HG03135 (cell line): ENCODE measurements around the gene INPPL1.
"Not testable (repeated sequence)": the region's sequence is repeated elsewhere in the genome, so short reads cannot be mapped to it uniquely, and the experiment has no call there.

ENCODE experiments used
- ATAC-seq: cut with Tn5 transposase; IDR thresholded peaks from one replicate; pipeline ENCODE4 v1.9.1; 2021; ENCODE audit warnings: mild to moderate bottlenecking, moderate library complexity; ENCODE audit not compliant: unreplicated experiment

The INPPL1 gene

GRCh38 chr11:72243173-72244059 is 18.8 kb downstream of the INPPL1 start:
- no peak for ATAC-seq

- ATAC-seq: no peak
Measured at GRCh38 chr11:72244060-72244360, 19.4 kb downstream of the INPPL1 start, which contains the start of gene PHOX2A. PHOX2A (minus strand) TSS chr11:72244176; CDS start chr11:72244004, 172 bp downstream.

DNA sequence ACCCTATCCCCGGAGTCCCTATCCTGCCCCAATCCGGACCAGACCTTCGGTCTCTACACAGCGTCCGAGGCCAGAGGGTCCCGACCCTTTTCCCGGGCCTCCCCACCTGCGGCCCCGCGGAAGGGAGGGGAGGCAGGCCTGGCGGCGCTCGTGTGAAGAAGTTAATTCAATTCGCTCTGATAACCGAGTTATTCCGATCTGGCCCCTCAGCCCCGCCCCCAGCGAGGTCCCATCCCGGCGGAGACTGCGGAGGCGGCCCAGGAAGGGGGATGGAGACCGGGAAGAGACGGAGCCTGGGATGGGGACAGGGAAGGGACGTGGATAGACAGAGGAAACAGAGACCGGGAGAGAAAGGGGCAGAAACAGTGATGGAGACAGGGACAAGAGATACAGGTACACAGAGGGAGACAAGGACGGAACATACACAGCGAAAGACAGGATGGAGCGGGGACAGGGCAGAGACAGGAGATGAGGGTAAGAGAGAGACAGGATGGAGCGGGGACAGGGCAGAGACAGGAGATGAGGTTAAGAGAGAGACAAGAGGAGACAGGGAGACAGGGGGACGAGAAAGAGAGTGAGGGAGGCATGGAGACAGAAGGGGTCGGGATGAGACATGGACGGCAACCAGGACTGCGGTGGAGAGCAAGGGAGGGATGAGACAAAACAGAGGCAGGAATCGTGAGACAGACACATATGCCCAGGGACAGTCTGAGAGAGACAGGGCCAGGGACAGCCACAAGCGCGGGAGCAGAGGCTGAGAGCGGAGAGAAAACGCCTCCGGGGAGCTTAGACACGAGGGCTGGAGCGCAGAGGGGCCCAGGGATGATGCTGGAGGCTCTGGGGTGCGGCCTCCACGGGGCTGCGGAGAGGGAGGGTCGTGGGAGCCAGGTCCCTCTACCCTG is 20.0 kb downstream of the INPPL1 start:
- no peak for ATAC-seq

DNA sequence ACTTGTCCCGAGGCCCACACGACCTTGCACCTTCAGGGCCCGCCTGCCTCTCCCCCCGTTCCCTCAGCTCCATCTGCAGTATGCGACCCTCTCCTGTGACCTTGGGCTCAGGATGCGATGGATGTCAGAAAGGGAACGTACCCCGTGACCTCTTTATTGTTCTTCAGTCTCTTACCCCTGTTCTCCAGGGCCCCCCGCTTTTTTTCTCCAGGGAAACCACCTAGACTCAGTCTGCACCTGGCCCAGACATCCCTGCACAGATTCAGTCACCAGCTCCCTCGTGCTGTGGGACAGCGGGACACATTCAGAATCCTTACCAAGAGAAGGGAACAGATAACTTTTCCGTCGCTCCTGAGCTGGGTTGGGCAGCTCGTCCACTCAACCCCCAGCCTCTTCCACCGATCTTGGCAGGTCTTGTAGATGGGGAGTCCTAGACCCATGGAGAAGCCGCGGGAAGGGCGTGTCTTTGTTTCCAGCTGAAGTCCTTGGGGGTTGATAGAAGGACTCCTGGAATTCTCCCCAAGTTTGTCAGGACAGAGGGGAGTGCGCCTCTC is 20.8 kb downstream of the INPPL1 start:
- no peak for ATAC-seq

- no peak for ATAC-seq
Measured at GRCh38 chr11:72247584-72247983, 23.0 kb downstream of the INPPL1 start.

GRCh38 chr11:72249961-72250360 is 25.4 kb downstream of the INPPL1 start:
- ATAC-seq: no peak

DNA sequence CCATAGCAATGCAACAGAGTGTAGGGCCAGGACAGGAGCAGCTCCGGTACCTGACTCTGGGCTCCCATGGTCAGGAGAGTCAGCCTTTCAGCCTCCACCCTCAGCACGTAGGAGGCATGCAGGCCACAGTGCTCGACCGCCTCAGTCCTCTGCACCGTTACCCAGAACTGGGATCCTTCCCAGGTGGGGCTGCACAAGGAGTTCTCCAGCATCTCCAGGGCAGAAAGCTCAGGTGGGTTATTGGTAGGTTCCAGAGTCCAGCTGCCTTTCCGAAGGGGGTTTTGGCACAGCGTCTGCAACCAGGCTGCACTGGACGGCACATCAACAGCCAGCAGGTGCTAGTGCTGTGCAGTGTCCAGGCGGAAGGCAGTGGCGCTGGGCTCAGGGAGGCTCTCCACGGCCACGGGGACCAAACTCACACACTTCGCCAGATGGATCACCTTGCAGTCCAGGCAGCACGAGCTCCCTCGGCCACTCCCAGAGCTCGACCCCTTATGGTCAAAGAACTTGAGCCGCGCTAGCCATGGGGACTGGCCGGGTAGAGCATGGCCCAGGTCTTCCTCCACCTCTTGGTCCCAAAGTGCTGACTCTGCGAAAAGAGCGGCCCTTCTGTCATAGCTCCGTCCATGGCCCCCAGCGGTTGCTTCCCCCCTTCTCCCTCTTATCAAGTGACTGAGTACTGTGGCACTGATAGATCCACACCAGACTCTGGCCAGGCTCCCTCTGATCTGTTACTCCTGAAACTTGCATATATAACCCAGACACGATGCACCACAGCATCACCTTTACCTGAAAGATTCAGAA is 26.3 kb downstream of the INPPL1 start:
- ATAC-seq: no peak

DNA sequence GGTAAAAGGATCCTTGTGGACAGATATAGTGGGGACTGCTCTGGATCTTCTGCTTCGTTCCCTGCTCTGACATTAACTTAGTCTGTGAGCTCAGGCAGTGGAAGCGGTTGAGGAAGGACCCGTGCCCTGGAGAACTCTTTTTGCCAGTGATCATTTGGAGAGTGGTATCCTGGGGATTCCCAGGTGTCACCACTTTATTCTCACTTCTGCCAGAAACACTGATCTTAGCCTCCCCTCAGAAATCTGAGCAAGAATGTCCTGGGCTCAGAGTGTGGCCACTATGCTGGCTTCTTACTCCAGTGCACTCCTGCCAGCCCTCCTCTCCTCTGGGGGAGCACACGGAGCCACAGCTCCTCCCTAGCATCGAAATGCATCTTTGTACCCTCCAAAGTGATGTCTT is 27.0 kb downstream of the INPPL1 start:
- no peak for ATAC-seq

DNA sequence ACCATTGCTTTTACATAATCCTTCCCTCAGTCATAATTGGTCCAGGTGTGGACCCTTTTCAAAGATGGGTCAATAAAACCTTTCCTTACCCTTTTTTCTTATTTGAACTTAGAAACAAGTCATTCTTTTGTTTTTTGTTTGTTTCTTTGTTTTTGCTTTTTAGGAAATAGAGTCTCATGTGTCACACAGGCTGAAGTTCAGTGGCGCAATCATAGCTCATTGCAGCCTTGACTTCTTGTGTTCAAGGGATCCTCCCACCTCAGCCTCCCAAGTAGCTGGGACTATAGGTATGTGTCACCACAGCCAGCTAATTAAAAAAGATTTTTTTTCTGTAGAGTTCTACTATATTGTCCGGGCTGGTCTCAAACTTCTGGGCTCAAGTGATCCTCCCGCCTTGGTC is 28.8 kb downstream of the INPPL1 start:
- no peak for ATAC-seq

DNA sequence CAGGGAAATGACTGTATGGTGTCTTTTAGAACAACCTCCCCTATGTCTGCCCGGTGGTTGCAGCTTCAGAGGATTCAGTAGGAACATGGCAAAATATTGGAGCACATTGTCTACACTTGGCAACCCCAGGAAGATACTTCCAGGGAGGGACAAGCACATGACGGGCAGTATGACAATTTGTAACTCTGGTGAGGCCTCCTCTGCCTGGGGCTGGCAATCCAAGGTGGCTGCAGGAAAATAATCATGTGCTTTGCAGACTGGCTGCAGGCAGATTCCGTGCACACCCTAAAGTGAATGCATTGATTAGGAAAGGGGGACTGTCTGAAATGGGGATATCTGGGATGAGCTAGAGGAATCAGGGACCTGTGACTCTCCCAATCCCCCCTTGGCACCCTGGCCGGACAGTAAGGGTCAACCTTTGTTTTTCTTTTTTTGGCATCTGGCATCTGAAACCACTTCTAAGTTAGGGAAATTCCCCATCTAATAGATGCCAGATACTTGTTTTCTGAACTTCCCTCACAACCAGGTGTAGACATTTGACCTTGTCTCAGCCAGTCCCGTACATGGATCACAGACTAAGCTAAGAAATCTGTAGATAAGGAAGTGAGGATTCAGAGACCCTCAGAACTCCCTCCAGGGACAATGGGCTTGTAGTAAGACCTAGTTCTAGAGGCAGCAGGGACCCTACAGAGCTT is 29.9 kb downstream of the INPPL1 start:
- no peak for ATAC-seq

DNA sequence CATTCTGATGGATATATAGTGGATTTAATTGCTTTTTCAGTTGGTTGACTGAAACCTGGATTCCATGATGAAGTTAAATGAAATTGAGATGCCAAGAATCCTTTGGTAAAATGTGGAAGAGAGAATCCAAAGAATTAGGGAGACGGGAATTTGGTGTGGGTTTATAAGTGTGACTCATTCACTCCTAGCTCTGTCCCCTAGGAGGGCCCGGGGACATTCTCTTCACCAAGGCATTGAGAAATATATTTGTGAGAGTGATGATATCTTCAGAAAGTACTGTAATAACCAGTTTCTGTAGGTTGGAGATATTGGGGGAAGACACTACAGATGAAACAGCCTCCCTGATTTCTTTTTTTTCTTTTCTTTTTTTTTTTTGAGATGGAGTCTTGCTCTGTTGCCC is 33.0 kb downstream of the INPPL1 start:
- no peak for ATAC-seq

DNA sequence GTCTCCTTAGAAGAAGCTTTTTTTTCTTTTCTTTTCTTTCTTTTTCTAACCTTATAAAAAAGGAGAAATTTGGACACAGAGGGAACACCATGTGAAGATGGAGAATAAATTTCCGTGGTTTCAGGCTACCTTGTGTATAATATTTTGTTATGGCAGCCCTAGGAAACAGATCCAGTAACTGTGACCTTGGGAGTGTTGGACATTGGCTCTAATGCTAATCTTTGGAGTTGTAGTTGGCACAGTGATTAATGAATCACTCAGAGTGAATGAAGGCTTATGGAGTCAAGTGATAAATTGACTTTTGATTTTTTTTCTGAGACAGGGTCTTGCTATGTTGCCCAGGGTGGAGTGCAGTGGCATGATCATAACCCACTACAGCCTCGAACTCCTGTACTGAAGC is 34.9 kb downstream of the INPPL1 start:
- no peak for ATAC-seq

DNA sequence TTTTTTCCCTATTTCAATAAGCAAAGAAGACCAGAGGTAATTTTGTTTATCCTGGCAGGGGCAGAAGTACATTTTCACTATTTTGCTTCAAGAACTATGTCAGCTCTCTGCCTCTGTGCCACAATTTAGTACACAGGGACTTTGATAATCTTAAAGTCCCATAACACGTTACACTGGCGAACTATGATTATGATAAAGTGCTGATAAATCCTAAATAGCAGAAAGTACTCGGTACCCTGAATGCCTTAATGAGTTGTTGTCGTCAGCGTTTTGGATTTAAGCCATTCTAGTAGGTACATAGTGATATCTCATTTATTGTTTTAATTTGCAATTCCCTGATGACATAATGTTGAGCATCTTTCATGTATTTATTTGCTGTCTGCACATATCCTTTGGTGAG is 36.0 kb downstream of the INPPL1 start:
- no peak for ATAC-seq

- ATAC-seq: no peak
Measured at GRCh38 chr11:72263361-72263760, 38.8 kb downstream of the INPPL1 start.

GRCh38 chr11:72265951-72266350 is 41.4 kb downstream of the INPPL1 start:
- no peak for ATAC-seq

DNA sequence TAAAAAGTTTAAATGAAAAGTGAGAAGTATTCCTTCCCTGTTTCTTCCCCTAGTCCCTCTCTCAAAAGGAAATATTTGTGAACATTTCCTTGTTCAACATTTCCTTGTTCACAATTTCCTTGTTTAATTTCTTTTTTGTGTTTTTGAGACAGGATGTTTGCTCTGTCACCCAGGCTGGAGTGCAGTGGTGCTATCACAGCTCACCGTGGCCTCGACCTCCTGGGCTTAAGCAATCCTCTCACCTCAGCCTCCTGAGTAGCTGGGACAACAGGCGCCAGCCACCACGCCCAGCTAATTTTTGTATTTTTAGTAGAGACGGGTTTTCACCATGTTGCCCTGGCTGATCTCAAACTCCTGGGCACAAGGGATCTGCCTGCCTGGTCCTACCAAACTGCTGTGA is 42.4 kb downstream of the INPPL1 start:
- ATAC-seq: not testable (repeated sequence)

DNA sequence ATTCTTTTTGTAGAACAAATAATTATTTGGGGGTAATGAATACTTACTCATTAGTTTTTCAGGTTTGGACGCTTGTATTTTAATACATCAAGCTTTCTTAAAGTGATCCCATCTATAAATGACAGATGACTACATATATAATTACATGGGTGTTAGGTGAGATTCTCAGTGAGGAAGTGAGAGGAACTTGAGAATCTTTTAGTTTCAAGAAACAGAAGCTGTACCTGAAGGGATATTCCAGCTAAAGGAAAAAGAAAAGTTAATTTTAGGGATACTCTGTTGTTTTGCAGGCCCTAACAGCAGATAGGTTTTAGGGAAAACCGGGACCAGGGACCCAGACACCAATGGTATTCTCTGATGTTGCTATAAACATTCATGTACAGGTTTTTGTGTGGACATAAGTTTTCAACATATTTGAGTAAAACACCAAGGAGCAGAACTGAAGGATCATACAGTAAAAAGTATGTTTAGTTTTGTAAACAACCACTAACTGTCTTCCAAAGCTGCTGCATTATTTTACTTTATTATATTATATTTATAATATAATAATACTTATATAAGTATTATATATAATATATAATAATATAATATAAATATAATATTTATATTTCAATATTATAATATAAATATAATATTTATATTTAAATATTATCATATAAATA is 43.5 kb downstream of the INPPL1 start:
- no peak for ATAC-seq

GRCh38 chr11:72271980-72272379 is 47.4 kb downstream of the INPPL1 start:
- ATAC-seq: no peak

- ATAC-seq: no peak
Measured at GRCh38 chr11:72274435-72274834, 49.9 kb downstream of the INPPL1 start.

- ATAC-seq: no peak
Measured at GRCh38 chr11:72278905-72279304, 54.3 kb downstream of the INPPL1 start.
